ENCODE measurements around the gene UPF2. TPM values are rescaled to one million over a fixed set of nuclear protein-coding genes. Genes with fewer than 3 reads are reported as not detected.
"Not testable (repeated sequence)": the region's sequence is repeated elsewhere in the genome, so short reads cannot be mapped to it uniquely, and the experiment has no call there.

Gene UPF2
- total and polyA plus RNA-seq, 2 of the 4 experiments (the other 2 are of a cell fraction), result 9.2 to 14.3 TPM

DNA sequence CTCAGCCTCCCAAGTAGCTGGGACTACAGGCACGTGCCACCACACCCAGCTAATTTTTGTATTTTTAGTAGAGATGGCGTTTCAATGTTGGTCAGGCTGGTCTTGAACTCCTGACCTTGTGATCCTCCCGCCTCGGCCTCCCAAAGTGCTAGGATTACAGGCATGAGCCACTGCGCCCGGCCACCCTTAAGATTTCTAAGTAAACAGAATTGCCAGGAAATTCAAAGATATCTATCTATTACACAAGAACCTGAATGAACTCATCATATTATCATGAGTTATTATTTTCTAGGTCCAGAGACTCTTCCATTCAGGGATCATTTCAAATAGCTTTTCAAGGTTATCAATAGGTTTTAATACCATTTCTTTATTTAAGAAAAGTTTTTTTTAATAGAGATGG is 29.2 kb downstream of the UPF2 start:
- H2AFZ ChIP-seq (replicated peaks; ENCODE audit: low read length, poor library complexity); H4K20me1 ChIP-seq (ENCODE audit: insufficient read depth, low read length); H3K9me3 ChIP-seq (ENCODE audit: control insufficient read depth, insufficient read depth, low read length); H3K4me2 ChIP-seq (ENCODE audit: low read depth, low read length); H4K5ac ChIP-seq (ENCODE audit: low read depth, low read length); H2BK20ac ChIP-seq (ENCODE audit: low read depth, low read length); H3K4me3 ChIP-seq (ENCODE audit: insufficient read depth, low read depth, low read length); H3K56ac ChIP-seq (ENCODE audit: extremely low read depth, insufficient read depth, low read length); ATAC-seq (ENCODE audit: low read depth); H2BK15ac ChIP-seq (ENCODE audit: low read depth, low read length); H3K4ac ChIP-seq (ENCODE audit: low read depth, low read length); H3K9me1 ChIP-seq (ENCODE audit: insufficient read depth, low read length); BruUV-seq (replicated peaks); H3K9ac ChIP-seq (ENCODE audit: low read depth, low read length); H2AK5ac ChIP-seq (ENCODE audit: low read depth, low read length); H2BK120ac ChIP-seq (ENCODE audit: low read depth, low read length); H3K4me1 ChIP-seq (ENCODE audit: control insufficient read depth, insufficient read depth, low read length); H3K23ac ChIP-seq (ENCODE audit: low read depth, low read length); H3K18ac ChIP-seq (ENCODE audit: low read depth, low read length); H4K8ac ChIP-seq (ENCODE audit: low read depth in 2 of 2, low read length in 2 of 2); H3K14ac ChIP-seq (replicated peaks; ENCODE audit: low read depth, low read length); H3K27me3 ChIP-seq (ENCODE audit: control insufficient read depth, insufficient read depth, low read length); DNase-seq; CTCF ChIA-PET; POLR2A ChIA-PET (ENCODE audit: unreplicated experiment); dilution Hi-C loops (cut with HindIII; ENCODE audit: low sequenced_read_pairs, unreplicated experiment); intact Hi-C loops (cut with micrococcal nuclease); H2AK9ac ChIP-seq (replicated peaks; ENCODE audit: low read depth, low read length, poor library complexity); H4K91ac ChIP-seq (ENCODE audit: insufficient read depth, low read depth, low read length); in situ Hi-C loops (cut with MboI; ENCODE audit: low sequenced_read_pairs): not testable (repeated sequence)
- Histone ChIP-seq H2BK5ac (ENCODE audit: low read depth, low read length, poor library complexity, severe bottlenecking) (peak overlapping the region; percentile 79), H3K36me3 (ENCODE audit: control insufficient read depth, insufficient read depth, low read length) (peaks cover 13% of the 10 kb centered on the region), H3K27ac (ENCODE audit: insufficient read depth, low read length) (peak overlapping the region; percentile 63; the same call in 1 of the 2 replicates), H3K79me1 (ENCODE audit: low read depth in 1 of 2, low read length in 2 of 2) (peaks cover 17 to 25% of the 10 kb centered on the region in 2 experiments)
- WGBS, 2 experiments (ENCODE audit: extremely low coverage in 2 of 2, insufficient read length in 1 of 2), result 100% methylated on average over 4 of the region's 6 CpGs; no CpG with 5 or more reads in 1 of the 2 experiments
